NCI-H526 treated with DMSO at 0.1 percent for 48 hours (cell line): ENCODE measurements around the gene MAIP1.

ENCODE experiments used
- DNase-seq: peaks from one replicate; lab custom pipeline; 2025; lab: John Stamatoyannopoulos, UW

MAIP1 gene

DNA sequence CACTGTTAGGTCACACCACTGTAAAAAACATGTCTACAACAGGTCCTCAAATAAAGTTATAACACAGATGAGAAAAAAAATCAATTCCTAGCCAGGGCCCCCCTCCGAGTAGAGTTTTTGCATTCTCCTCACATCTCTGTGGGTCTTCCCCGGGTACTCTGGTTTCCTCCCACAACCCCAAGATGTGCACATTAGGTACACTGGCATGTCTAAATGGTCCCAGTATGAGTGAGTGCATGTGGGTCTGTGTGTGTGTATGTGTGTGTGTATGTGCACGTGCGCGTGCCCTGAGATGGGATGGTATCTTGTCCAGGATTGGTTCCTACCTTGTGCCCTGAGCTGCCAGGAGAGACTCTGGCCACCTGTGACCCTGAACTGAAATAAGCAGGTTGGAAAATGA is 5.0 kb upstream of the MAIP1 start:
- no peak for DNase-seq

DNA sequence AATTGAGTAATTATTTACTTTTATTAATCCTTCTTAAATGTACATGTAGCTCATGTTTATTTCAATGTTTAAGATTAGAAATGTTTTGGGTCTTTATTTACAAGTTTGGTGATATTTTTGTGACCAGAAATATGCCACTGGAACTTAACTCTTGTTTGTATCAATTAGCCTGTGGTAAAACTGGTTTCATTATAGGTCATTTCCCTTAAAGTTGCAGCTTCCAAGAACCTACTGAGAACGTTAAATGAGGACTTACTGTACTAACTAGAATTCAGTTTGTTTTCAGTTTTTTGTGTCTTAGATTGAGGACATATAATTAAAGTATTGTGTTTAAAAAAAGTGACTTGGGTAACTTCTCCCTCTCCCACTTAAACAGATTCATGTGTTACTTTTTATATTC is 4.4 kb upstream of the MAIP1 start:
- no peak for DNase-seq

GRCh38 chr2:199955007-199955338 is 409 bp upstream of the MAIP1 start:
- peak; percentile 87 for DNase-seq

- peak; percentile 59 for DNase-seq
These were observed 639 bp downstream of the MAIP1 start for GRCh38 chr2:199956062-199956380.

GRCh38 chr2:199958014-199958413 is 2.6 kb downstream of the MAIP1 start:
- DNase-seq: no peak

DNA sequence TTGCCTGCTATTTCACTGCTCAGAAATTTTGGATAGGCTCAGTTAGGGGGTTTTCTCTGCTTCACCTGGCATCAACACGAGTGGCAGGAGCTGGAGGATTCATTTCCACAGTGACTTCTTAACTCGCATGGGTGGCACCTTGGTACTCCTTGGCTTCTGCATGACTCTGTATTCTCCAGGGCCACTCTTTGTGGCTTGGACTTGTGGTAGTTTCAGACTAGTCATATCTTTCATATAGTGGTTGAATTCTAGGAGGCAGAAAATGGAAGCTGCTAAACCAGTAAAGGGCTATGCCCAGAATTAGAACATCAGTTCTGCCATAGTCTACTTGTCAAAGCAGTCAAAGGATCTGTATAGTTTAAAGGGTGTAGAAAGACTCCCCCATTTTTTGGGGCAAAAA is 6.8 kb downstream of the MAIP1 start:
- DNase-seq: no peak

DNA sequence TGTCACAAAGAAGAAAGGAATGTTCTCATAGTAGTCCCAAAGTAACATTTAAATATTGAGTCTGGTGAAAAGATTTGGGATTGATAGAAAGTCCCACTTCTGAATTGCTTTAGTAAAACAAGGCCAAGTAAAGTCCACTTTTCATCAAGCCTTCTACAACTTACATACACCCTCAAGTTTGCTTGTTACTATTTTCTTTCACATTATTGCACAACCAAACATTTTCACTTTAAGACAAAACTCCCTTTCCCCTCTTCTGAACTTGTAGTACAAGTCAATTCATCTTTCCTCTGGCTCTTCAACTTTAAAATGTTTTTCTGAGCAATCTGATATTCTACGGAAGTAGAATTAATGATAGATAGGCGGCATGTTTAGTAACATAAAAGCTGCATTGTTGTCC is 11.0 kb downstream of the MAIP1 start:
- no peak for DNase-seq

DNA sequence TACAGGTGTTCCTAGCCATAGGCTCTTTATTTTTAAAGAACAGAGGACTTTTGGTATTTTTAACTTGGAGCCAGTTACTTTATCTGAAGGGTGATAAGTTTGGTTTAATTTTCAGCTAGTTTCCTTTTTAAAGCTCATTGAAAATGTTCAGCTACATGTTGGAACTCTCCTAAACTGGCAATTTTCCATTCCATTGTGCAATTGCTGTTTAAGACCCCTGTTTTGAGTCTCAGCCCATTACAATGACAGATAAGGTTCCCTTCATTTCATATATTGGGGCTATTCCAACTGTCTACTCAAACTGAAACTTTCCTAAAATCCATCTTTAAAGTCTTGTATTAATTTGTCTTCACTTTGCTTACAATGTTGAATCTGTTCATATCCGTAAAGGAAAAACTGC is 11.6 kb downstream of the MAIP1 start:
- no peak for DNase-seq

- DNase-seq: no peak
These were observed 12.7 kb downstream of the MAIP1 start for GRCh38 chr2:199968126-199968525.

GRCh38 chr2:199972088-199972626 is 16.8 kb downstream of the MAIP1 start:
- no peak for DNase-seq

GRCh38 chr2:199973703-199974102 is 18.3 kb downstream of the MAIP1 start:
- peak; percentile 29 for DNase-seq

- DNase-seq: no peak
These were observed 20.0 kb downstream of the MAIP1 start for GRCh38 chr2:199975273-199975895.

- no peak for DNase-seq
These were observed 22.6 kb downstream of the MAIP1 start for GRCh38 chr2:199977984-199978415.

GRCh38 chr2:199979398-199979797 is 24.0 kb downstream of the MAIP1 start:
- no peak for DNase-seq

- DNase-seq: peak; percentile 50
These were observed 24.6 kb downstream of the MAIP1 start for GRCh38 chr2:199979832-199980628.

GRCh38 chr2:199982126-199982843 is 26.9 kb downstream of the MAIP1 start:
- DNase-seq: no peak

DNA sequence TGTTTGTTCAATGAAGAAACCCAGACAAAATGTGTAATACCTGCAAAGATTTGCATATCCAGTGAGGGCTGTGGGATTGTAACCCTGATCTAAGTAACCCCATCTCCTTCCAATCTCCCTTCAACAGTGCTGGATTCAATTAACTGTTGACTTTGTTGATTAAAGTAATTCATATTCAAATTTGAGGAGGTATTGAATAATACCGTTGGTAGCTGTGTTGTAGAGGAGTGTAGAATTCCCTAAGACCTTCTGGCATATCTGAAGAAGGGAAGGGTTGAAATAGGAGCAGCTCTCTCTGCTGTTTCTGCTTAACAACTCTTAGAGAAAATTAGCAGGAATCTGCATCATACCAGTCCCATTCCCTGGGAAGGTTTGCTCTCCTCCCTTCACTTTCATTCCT is 28.2 kb downstream of the MAIP1 start:
- peak; percentile 85 for DNase-seq

DNA sequence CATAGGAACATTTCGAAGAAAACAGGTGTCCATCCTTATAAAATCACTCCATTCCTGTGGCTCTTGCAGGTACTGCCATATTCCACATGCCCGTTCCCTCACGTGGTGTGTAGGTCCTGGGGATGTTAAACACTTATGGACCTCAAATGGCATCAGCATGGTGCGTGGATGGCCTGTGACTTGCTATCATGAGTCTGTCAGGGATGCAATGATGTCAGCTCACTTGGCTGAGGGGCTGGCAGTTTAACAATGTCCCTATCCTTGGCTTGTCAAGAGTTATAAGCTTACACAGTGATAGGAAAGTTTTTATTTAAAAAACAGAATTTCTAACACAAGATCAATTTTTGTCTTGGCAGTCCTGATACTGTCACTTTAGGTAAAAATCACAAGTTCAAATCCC is 28.8 kb downstream of the MAIP1 start:
- no peak for DNase-seq

DNA sequence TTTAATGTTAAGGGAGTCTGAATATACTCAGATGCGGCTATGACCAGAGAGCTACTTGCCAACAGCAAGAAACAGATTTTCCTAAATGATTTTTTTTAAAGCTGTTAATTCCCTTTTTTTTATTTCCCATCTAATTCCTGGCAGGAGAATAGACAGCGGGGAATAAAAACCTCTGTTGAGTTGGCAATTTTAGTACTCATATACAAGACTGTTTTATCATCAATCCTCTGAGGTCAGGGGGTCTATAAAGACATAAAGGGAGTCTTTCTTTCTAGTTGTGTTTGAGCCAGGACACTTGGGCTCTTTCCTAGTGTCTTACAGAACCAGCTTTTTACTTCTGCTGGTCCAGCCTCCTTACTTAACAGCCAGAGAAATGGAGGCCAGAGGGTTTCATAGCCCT is 29.4 kb downstream of the MAIP1 start:
- DNase-seq: no peak

GRCh38 chr2:199985625-199986207 is 30.3 kb downstream of the MAIP1 start:
- DNase-seq: peak; percentile 51

- peak; percentile 79 for DNase-seq
These were observed 32.2 kb downstream of the MAIP1 start for GRCh38 chr2:199987586-199987985.

GRCh38 chr2:199988151-199988550 is 32.8 kb downstream of the MAIP1 start:
- DNase-seq: peak; percentile 33

- DNase-seq: no peak
These were observed 34.4 kb downstream of the MAIP1 start for GRCh38 chr2:199989822-199990221.
